Measurements from ENCODE around the gene SPATA25.
"Not testable (repeated sequence)": the region's sequence is repeated elsewhere in the genome, so short reads cannot be mapped to it uniquely, and the experiment has no call there.

Gene SPATA25

DNA sequence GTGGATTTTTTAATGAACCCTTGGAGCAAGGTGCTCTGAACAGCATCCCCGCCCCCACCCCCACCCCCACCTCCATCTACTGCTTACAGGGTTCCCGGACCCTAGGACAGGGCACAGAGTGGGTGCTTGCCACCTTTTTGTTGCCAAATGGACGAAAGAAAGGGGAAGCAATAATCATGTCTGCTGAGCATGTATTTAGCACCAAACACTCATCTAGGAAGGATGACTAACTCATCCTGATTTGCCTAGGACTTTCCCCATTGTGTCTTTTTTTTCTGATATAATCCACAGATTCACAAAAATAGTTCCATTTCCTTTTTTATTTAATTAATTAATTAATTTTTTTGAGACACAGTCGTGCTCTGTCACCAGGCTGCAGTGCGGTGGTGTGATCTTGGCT is 25.7 kb upstream of the SPATA25 start:
- no peak for DNase-seq

DNA sequence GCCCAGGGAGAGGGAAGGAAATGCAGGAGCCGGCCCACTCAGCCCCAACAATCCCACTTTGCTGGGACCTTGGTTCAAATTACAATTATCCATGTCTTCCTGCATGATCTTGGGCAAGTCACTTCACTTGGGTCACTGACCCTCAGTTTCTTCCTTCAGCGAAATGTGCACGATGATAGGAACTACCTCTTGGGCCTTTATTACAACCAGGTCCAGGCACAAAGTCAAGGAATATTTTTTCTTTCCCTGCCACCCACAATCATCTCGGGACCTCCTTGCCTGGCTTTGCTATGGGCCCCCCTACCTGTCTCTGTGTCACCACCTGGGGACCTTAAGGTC is 24.9 kb upstream of the SPATA25 start:
- no peak for DNase-seq

DNA sequence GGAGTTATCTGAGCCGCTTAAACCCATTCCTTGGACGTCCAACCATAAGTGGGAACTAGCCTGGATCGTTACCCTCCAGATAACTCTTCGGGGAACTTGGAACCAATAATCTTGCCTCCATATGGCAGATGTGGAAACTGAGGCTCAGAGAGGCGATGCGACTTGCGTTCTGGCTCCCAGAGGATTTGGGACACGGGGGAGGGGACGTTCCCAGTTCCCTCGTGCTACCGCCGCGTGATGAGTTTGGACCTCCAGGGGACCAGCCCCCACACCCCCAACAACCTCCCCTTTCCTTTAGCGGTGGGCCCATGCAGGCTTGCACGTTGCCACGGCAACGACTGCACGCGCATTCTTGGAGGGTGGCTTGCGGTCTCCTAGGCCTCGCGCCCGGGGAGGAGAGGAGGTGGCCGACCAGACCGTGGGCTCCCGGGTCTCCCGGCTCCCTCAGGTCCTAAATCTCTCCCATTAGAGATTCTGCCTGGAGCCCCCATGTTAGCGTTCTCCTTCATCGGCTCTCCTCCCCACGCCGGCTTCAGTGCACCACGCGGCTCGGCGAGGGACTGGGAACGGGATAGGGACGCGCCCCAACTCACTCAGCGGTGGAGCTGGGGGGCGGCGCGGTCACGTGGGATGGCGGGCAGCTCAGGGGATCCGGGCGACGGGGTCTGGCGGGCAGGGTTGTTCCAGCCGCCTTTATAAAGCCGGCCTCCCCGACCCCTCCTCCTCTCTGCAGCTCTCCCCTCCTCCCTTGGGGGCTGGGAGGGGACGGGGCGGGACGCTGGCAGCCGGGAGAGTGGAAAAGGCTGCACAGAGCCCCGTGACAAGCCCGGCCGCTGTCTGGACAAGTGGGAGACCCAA is 24.3 kb upstream of the SPATA25 start, which contains the start of gene PLTP:
TSS of gene PLTP (minus strand) at position 670 of the 858 bp plus-strand sequence. CDS start 703 bp downstream, outside the sequence.
- DNase-seq, result no peak

DNA sequence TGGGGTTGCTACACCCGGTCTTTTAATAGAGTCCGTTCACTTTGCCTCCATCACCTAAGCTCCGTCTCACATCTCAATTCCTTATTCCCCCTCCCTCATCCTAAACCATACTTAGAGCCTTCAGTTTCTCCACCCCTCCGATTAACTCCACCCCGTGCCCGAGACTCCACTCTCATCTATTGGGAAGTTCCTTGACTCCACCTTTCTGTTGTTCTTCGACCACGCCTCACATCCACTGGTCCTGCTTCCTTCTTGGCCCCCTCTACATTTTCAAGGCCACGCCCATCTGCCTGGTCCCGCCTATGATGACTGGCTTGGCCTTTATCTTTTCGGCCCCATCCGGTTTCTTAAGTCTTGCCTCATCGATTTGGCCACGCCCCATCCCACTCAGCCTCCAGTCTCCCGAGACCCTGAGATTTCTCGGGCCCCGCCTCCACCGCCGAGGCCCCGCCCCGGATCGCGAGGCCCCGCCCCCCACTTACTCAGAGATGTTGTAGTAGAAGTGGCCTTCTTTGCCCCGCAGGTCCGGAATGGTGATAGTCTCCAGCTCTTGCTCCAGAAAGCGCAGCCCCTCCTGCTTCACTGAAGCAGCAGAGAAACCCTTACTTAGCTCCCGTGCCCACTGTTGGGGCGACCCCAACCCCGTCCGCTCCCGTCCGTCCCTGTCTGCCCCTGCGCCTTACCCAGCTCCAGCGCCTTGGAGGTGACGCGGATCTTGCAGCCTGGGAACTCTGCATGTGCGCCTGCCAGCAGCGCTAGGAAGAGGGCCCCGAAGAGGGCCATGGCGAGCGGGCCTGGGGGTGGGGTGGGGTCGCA is 23.5 kb upstream of the SPATA25 start:
- DNase-seq, result peak; percentile 87 to 89

DNA sequence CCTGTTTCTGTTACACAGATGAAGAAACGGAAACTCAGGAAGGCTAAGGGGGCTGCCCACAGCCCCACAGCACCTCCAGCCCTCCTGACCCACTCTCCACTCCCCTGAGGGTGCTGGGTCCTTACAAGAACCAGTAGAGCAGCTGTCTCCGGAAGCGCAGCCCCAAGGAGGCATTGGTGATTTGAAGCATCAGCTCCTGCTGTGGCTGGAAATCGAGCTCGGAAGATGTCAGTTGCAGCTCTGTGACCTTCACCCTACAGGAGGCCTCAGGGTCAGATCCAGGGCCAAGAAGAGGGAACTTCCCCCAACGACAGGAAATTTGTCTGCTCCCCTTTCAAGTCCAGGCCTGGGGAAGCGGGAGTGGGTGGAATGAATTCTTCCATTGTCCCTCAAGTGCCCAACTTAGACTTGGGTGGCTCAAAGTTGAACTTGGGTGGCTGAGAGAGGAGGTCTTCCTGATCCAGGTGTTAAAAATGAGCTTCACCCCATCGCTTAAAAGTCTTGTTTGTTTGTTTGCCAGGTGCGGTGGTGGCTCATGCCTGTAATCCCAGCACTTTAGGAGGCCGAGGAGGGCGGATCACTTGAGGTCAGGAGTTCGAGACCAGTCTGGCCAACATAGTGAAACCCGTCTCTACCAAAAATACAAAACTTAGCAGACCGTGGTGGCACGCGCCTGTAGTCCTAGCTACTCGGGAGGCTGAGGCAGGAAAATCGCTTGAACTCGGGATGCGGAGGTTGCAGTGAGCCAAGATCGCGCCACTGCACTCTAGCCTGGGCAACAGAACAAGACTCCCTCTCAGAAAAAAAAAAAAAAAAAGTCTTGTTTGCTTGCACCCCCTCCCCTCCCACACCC is 22.6 kb upstream of the SPATA25 start:
- DNase-seq, result no peak

DNA sequence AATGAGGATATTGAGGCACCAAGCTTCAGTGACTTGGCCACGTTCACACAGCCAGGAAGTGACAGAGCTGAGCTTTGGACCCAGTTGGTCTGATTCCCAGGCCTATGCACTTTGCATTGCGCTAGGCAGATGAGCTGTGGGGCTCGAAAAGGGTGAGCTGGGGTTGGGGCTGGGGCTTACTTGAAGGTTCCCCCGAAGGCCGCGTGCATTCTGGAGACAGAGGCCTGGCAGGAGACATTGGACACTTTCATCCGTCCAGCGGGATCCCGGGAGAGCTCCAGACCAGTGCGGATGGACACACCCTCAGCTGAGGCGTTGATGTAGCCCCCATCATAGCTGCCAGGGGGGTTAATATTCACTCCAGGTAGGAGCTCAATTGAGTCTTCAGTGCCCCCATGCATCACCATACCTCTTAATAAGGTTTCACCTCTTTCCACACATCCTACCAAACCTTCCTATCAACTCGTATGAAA is 21.9 kb upstream of the SPATA25 start:
- DNase-seq, result no peak

DNA sequence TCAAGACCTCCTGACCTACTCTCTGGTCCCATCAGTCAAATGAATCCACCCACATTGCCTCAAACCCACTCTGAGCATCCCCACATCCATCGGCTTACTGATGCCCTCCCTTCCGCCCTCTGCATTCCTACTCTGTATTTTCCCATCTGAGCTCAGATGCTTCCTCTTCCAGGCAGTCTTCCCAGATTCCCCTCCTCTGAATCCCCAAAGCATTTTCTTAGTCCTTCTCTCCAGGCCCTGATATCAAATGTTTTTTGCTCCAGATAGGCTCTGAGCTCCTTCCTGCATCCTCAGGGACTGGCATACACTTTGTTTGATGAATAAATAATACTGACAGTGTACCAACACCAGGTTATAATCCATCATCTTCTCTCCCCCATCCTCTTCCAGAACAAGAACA is 20.7 kb upstream of the SPATA25 start:
- DNase-seq, result no peak

DNA sequence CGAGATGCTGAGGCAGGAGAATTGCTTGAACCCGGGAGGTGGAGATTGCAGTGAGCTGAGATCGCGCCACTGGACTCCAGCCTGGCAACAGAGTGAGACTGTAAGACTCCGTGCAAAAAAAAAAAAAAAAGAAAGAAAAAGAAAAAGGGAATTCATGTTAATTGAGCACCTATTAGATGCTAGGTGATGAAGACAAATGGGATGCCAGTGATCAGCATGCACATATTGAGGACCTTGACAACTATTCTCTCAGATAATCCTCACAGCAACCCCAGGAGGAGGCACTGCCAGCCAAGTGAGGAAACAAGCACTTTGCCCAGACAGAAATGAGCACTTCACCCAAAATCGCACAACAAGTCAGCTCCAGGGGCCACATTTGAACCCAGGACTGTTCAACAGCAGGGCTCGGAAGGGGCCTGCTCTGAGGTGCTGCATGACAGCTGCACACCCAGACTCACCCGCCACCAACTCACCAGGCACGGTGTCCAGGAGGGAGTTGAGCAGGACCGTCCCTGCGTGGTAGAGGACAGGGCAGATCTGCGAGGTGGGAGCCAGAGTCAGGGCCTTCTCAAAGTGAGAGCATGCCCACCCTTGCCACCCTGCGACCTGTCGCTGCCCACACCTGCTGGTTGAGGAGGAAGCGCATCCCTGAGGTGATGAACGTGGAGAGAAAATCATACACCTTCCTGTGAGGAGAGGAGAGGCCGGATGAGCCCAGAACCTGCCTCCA is 20.0 kb upstream of the SPATA25 start:
- DNase-seq, result no peak

DNA sequence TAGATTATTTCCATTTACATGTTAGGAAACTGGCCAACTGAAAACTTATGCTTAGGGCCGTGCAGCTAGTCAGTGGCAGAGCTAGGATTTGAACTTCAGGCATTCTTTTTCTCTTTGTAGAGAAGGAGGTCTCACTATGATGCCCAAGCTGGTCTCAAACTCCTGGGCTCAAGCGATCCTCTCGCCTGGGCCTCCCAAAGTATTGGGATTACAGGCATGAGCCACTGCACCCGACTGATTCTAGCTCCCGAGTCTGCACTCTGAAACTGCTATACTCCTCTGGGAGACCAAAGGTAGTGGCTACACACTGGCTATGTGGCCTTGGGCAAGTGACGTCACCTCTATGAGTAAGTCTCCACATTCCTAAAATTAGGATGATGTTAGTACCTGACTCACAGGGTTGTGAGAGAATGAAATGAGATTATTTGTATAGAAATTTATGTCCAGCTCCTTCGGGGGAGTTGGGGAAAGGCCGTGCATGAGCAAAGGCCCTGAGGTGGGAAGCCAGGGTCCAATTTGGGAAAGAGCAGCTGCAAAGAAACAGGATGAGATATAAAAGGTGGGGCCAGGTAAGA is 18.2 kb upstream of the SPATA25 start:
- DNase-seq, result no peak

DNA sequence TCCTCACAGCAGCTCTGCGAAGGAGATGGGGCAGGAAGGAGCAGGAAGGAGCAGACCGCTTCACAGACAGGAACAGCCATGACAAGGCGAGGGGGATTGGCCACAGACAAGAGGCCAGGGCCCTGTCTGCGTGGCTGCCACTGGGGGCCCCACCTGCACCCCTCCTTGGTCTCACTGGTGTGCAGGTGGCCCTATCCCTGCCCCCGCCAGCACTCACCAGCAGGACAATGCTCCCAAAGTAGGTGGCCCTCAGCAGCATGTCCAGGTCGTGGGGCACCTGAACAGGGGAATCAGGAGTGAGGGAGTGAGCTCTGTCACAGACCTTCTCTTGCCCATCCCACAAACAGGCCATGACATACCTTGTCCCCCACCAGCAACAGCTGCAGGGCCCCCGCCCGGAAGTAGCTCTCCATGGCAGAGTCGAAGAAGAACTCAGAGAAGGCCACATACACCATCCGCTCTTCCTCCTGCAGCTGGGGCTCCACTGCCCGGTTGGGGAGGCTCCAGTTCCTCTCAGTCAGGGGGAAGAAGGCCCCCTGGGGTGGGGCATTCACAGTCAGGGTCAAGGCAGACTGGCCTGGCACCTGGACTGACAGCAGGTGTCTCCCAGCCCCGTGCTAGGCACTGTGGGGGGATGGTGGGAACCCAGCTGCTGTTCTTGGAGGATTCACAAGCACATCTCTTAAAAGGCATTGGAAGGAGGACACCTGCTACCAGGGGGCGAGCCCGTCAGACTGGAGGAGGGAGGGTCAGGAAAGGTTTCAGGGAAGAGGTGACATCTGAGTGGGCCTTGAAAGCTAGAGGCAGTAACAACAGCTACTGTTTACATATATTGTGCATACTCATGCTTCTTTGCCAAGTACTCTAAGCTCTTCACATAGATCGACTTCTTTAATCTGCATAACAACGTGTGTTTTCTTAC is 17.4 kb upstream of the SPATA25 start:
- no peak for DNase-seq

DNA sequence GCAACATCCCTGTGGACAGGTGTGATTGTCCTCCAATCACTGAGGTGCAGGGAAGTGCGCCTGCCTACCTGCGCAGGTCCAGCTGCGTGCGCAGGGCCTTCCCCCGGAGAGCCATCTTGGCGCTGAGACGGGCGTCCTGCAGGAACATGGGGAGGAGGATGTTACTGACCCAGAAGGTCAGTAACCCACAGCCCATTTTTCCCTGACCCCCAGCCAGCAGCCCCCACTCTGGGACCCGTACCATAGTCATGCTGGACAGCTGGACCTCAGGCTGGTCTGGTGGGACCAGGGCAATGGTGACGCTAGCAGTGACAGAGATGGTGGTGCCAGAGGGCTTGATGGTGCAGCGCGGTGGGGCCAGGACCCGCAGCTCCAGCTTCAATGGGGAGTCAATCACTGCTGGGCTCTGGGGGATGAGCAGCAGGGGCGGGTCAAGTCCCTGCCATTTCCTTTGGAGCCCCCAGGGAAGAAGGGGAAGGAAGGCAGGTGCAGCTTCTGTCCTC is 14.8 kb upstream of the SPATA25 start:
- DNase-seq, result no peak

DNA sequence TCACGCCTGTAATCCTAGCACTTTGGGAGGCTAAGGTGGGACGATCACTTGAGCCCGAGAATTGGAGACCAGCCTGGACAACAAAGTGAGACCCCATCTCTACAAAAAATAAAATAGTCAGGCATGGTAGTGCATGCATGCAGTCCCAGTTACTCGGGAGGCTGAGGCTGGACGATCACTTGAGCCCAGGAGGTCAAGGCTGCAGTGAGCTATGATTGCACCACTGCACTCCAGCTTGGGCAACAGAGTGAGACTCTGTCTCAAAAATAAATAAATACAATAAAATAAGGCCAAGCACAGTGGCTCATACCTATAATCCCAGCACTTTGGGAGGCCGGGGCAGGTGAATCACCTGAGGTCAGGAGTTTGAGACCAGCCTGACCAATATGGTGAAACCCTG is 13.9 kb upstream of the SPATA25 start:
- not testable (repeated sequence) for DNase-seq

DNA sequence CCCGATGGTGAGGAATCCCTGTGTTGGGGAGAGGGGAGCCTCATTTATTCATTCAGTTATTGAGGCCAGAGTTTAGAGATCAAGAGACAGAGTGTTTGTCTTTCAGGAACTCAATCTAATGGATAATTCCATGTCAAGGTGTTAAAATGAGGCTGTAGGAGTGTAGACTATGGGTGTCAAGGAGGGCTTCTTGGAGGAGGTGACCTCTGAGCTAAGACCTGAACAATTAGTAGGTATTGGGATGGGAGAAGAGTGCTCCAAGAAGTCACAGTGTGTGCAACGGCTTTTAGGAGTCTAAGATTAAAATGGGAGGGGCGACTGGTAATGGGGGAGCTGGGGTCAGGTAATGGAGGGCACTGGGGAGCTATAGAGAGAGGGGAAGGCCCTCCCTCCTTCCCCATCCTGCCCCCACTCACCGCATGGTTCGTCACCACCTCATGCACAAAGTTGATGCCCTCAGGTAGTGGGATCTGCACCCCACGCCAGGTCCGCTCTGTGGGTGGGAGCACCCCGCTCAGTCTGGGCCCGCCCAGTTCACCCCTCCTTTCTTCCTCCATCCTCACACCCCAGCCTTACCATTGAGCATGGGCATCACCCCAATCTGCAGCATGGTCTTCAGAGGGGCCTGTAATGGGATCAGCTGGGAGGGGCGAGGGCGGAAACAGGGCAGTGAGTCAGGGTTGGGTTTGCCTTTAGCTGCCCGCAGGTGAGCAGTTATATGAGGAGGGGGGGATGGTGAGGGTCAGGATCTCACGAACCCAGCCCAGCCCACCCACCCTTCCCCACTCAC is 11.8 kb upstream of the SPATA25 start:
- DNase-seq, result no peak

DNA sequence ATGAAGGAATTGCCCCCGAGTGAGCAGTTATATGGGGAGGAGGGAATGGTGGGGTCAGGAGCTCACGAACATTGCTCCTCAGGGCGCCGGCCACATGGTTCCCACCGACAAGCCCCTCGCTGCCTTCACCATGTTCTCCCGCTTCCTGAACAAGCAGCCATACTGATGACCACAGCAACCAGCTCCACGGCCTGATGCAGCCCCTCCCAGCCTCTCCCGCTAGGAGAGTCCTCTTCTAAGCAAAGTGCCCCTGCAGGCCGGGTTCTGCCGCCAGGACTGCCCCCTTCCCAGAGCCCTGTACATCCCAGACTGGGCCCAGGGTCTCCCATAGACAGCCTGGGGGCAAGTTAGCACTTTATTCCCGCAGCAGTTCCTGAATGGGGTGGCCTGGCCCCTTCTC is 10.9 kb upstream of the SPATA25 start:
- DNase-seq, result no peak

DNA sequence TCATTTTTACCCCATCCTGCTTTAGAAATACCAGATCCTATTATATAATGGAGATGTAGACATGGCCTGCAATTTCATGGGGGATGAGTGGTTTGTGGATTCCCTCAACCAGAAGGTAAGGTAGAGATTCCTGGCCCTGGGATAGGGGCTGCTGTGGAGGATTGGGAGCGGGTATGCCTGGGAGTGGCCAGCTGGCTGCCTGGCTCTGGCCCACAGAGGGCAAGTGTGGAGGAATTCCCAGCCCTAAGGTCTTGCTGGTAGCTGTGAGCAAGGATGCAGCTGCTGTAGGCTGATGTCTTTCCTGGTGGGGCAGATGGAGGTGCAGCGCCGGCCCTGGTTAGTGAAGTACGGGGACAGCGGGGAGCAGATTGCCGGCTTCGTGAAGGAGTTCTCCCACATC is 10.3 kb upstream of the SPATA25 start:
- no peak for DNase-seq

DNA sequence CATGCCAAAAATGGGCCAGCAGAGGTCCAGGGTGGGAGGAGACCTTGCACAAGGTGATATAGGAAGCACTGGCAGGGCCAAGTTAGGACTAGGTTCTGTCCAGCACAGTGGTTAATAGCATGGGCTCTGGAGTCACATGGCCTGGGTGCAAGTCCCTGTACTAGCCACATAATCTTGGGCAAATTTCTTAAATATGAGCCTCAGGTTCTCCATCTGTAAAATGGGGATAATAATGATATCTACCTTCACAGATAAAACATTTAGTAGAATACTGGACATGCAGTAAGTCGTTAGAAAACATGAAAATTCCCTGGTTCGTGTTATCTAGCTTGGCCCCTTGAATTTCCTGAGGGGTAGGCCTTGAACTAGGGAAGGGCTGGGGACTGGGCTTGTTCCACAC is 9.9 kb upstream of the SPATA25 start:
- no peak for DNase-seq

DNA sequence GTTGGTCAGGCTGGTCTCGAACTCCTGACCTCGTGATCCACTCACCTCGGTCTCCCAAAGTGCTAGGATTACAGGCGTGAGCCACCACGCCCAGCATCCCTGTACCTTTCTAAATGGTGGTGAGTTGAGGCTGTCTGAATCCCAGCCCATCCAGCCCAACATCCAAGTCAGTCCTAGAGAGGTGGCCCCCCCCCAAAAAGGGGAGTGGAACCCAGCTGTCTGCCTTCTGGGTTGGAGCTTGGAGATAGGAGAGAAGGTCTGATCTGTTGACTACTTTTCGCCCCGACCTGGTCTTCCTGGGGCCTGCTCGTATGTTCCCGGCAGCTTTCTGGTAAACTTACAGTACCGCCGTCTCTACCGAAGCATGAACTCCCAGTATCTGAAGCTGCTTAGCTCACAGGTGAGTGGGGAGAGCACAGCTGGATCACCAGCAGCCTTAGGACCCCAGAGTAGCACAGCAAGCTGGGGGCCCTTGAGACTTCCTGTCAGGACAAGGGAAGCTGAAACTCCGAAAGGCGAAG is 9.3 kb upstream of the SPATA25 start:
- DNase-seq, result no peak

DNA sequence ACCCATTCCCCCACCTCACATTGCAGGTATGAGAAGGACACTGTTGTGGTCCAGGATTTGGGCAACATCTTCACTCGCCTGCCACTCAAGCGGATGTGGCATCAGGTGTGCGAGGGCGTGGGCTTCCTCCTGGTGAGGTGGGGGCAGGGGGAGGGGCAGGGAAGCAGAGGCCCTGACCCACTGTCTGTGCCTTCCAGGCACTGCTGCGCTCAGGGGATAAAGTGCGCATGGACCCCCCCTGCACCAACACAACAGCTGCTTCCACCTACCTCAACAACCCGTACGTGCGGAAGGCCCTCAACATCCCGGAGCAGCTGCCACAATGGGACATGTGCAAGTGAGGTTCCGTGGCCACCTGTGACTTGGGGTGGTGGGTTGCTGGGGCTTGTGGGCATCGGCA is 7.4 kb upstream of the SPATA25 start:
- no peak for DNase-seq

DNA sequence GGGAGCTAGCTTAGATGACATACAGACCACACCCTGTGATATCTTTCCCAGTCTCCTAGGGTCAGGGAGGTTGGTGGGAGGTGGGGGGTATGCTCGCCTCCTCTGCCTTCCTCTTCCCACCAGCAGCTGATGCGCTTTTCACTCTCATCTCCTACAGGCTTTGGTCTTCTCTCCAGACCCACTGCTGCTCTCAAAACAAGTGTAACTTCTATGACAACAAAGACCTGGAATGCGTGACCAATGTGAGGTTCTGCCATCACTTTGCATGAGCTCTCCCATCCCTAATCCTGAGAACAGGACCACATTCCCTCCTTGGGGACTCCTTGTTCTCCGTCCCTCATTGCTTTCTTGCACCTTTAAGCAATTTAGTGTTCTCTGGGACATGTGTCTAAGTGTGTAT is 6.4 kb upstream of the SPATA25 start:
- DNase-seq, result no peak
